GM21576 (cell line): ENCODE results near the gene C1orf21.

Experiments
- ATAC-seq: cut with Tn5 transposase; IDR thresholded peaks from one replicate; pipeline ENCODE4 v1.9.1; 2021; ENCODE audit warnings: mild to moderate bottlenecking, moderate library complexity; ENCODE audit not compliant: unreplicated experiment

C1orf21 gene

GRCh38 chr1:184385865-184386311, 941 bp upstream of the C1orf21 start:
- no peak for ATAC-seq

- ATAC-seq: no peak
Observed at GRCh38 chr1:184387069-184387475, 243 bp downstream of the C1orf21 start.

- no peak for ATAC-seq
Observed at GRCh38 chr1:184387476-184388318, 868 bp downstream of the C1orf21 start.

- ATAC-seq: no peak
Observed at GRCh38 chr1:184388319-184388889, 1.6 kb downstream of the C1orf21 start.

GRCh38 chr1:184388971-184389370, 2.1 kb downstream of the C1orf21 start:
- ATAC-seq: no peak

- ATAC-seq: no peak
Observed at GRCh38 chr1:184389446-184389845, 2.6 kb downstream of the C1orf21 start.

GRCh38 chr1:184390889-184391288, 4.1 kb downstream of the C1orf21 start:
- no peak for ATAC-seq

- no peak for ATAC-seq
Observed at GRCh38 chr1:184392067-184392466, 5.2 kb downstream of the C1orf21 start.

- ATAC-seq: no peak
Observed at GRCh38 chr1:184392779-184393522, 6.1 kb downstream of the C1orf21 start.

- no peak for ATAC-seq
Observed at GRCh38 chr1:184393962-184394361, 7.1 kb downstream of the C1orf21 start.

- ATAC-seq: no peak
Observed at GRCh38 chr1:184395370-184395769, 8.5 kb downstream of the C1orf21 start.

GRCh38 chr1:184395937-184396480, 9.2 kb downstream of the C1orf21 start:
- no peak for ATAC-seq

GRCh38 chr1:184399192-184399847, 12.5 kb downstream of the C1orf21 start:
- ATAC-seq: no peak

GRCh38 chr1:184403961-184404726, 17.3 kb downstream of the C1orf21 start:
- no peak for ATAC-seq

GRCh38 chr1:184404727-184405027, 17.8 kb downstream of the C1orf21 start:
- ATAC-seq: no peak

GRCh38 chr1:184405094-184405800, 18.4 kb downstream of the C1orf21 start:
- ATAC-seq: no peak

GRCh38 chr1:184405801-184406142, 18.9 kb downstream of the C1orf21 start:
- no peak for ATAC-seq

GRCh38 chr1:184406479-184406878, 19.6 kb downstream of the C1orf21 start:
- no peak for ATAC-seq

GRCh38 chr1:184407816-184408510, 21.1 kb downstream of the C1orf21 start:
- ATAC-seq: no peak
